HL-60 (cell line): ENCODE measurements around the gene FHIT.

Experiments used
- CTCF ChIP-seq: IDR thresholded peaks from one replicate; pipeline ENCODE4 v1.5.1; 2011; ENCODE audit warnings: low read length, control low read depth, inconsistent platforms; ENCODE audit not compliant: insufficient read depth
- POLR2AphosphoS5 ChIP-seq: IDR thresholded peaks from 2 replicates; pipeline ENCODE4 v1.6.1; 2012; ENCODE audit warnings: low read depth

DNA sequence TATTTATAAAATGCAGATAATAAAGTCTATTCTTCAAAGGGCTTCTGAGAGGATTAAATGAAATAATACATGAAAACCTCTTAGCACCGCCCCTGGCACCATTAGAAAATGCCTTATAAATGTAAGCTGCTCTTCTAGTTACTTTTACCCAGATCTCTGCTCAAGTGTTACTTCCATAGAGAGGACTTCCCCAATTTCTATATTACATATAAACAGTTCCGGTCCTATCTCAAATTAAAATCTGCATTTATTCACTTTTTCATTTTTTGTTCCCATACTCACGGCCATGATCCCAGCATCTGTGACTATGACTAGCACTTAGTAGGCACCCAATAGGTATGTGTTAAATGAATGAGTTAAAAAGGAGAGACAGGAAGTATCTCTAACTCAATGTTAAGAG lies 1310.5 kb downstream of the FHIT start:
- TF ChIP-seq POLR2AphosphoS5, result no peak
- no peak for TF ChIP-seq CTCF
